ENCODE measurements around the gene EIF2B2.
A peak's percentile ranks its signal among the peaks of the same experiment; 100 is the strongest.

Gene EIF2B2

GRCh38 chr14:75032939-75033338 is 30.2 kb downstream of the EIF2B2 start:
- peak; percentile 39; the same call in 1 of the 2 replicates for TF ChIP-seq TCF4 (CRISPR knock-in tag; IDR thresholded peaks at IDR 0.05; ENCODE audit: borderline replicate concordance)
- no peak for TF ChIP-seq BACH2 (CRISPR knock-in tag; IDR thresholded peaks at IDR 0.05; ENCODE audit: borderline replicate concordance)
- no peak for ATAC-seq

- no peak for TF ChIP-seq CREB5 (CRISPR knock-in tag; IDR thresholded peaks at IDR 0.05; ENCODE audit: low read depth)
- TF ChIP-seq TOX (CRISPR knock-in tag; IDR thresholded peaks at IDR 0.05; ENCODE audit: borderline replicate concordance): no peak
- no peak for ATAC-seq
Measured at GRCh38 chr14:75040507-75040906, 37.8 kb downstream of the EIF2B2 start.

GRCh38 chr14:75040959-75041358 is 38.2 kb downstream of the EIF2B2 start:
- TF ChIP-seq CREB5 (CRISPR knock-in tag; IDR thresholded peaks at IDR 0.05; ENCODE audit: low read depth) (no peak), PATZ1 (CRISPR knock-in tag; IDR thresholded peaks at IDR 0.05; ENCODE audit: borderline replicate concordance) (no peak), PPARA (CRISPR knock-in tag; IDR thresholded peaks at IDR 0.05; ENCODE audit: borderline replicate concordance) (no peak), TCF4 (CRISPR knock-in tag; IDR thresholded peaks at IDR 0.05; ENCODE audit: borderline replicate concordance) (no peak), TOX (CRISPR knock-in tag; IDR thresholded peaks at IDR 0.05; ENCODE audit: borderline replicate concordance) (no peak), OSR1 (CRISPR knock-in tag; IDR thresholded peaks at IDR 0.05) (no peak), GLIS3 (CRISPR knock-in tag; IDR thresholded peaks at IDR 0.05) (no peak), ZNF70 (CRISPR knock-in tag; IDR thresholded peaks at IDR 0.05) (no peak), ZC3H10 (CRISPR knock-in tag; IDR thresholded peaks at IDR 0.05) (no peak), RARB (CRISPR knock-in tag; IDR thresholded peaks at IDR 0.05) (no peak), SNAI2 (CRISPR knock-in tag; IDR thresholded peaks at IDR 0.05) (no peak), ESRRG (CRISPR knock-in tag; IDR thresholded peaks at IDR 0.05) (no peak), ARNTL (CRISPR knock-in tag; IDR thresholded peaks at IDR 0.05; ENCODE audit: borderline replicate concordance, low read depth) (no peak), ZNF8 (CRISPR knock-in tag; IDR thresholded peaks at IDR 0.05) (no peak), ZFP3 (CRISPR knock-in tag; IDR thresholded peaks at IDR 0.05) (no peak), ISL1 (CRISPR knock-in tag; IDR thresholded peaks at IDR 0.05) (no peak), BACH2 (CRISPR knock-in tag; IDR thresholded peaks at IDR 0.05; ENCODE audit: borderline replicate concordance) (no peak)
- no peak for ATAC-seq

- TF ChIP-seq CREB5 (CRISPR knock-in tag; IDR thresholded peaks at IDR 0.05; ENCODE audit: low read depth) (no peak), ZNF8 (CRISPR knock-in tag; IDR thresholded peaks at IDR 0.05) (no peak), ZC3H10 (CRISPR knock-in tag; IDR thresholded peaks at IDR 0.05) (no peak), POU6F1 (CRISPR knock-in tag; IDR thresholded peaks at IDR 0.05; ENCODE audit: borderline replicate concordance, low read depth) (no peak), CSDC2 (CRISPR knock-in tag; IDR thresholded peaks at IDR 0.05) (no peak), ISL1 (CRISPR knock-in tag; IDR thresholded peaks at IDR 0.05) (no peak), ESRRG (CRISPR knock-in tag; IDR thresholded peaks at IDR 0.05) (no peak), ZFP3 (CRISPR knock-in tag; IDR thresholded peaks at IDR 0.05) (no peak), TCF4 (CRISPR knock-in tag; IDR thresholded peaks at IDR 0.05; ENCODE audit: borderline replicate concordance) (no peak), PPARA (CRISPR knock-in tag; IDR thresholded peaks at IDR 0.05; ENCODE audit: borderline replicate concordance) (no peak)
Measured at GRCh38 chr14:75041613-75042012, 38.9 kb downstream of the EIF2B2 start.

More at GRCh38 chr14:75041613-75042012, 38.9 kb downstream of the EIF2B2 start:
- ATAC-seq: peak; percentile 48

Data from SK-N-SH treated with all-trans-retinoic acid at 6 μM for 48 hours (cell line).